ENCODE data around the gene RAB12.

The RAB12 gene

DNA sequence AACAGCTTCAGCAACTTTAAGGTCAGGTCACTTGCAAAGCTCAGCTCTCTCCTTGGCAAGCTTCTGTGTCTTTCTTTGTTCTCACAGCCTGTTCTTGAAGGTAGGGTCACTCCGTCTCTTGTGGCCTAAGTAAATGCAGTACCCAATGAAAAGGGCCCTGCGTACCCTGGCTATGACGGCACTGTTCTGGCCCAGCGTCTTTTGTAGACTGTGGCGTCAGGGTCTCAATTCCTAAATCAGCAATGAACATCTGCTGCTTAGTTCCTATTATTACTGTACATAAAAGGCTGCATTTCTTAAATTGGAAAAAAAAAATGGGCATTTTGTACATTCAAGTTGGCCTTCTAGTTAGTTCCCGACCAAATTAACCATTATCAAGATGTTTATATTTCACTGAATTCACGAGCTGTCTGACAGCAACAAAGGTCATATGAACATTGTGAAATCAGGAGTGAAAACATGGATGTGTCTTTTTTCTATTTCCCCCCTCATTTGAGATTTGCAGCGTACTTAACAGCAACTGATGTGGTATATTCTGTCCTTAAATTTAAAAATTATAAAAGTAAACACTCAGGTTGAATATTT is 79.1 kb downstream of the RAB12 start:
- 91% methylated on average over 7 of the region's 8 CpGs for WGBS
- H3K27me3 ChIP-seq (ENCODE audit: insufficient read depth, low read length): no peaks in the 10 kb centered on the region
- no peak overlapping the region for H3K4me3 ChIP-seq (ENCODE audit: low read length)
- H3K9ac ChIP-seq (ENCODE audit: low read depth, low read length): no peak overlapping the region
- H3K27ac ChIP-seq (ENCODE audit: low read depth, low read length): no peak overlapping the region
- peaks cover 22% of the 10 kb centered on the region for H3K4me1 ChIP-seq (ENCODE audit: insufficient read depth, low read length)
- H3K36me3 ChIP-seq (ENCODE audit: insufficient read depth, low read length): no peaks in the 10 kb centered on the region
- no peaks in the 10 kb centered on the region for H3K9me3 ChIP-seq (ENCODE audit: insufficient read depth, low read depth, low read length)

DNA sequence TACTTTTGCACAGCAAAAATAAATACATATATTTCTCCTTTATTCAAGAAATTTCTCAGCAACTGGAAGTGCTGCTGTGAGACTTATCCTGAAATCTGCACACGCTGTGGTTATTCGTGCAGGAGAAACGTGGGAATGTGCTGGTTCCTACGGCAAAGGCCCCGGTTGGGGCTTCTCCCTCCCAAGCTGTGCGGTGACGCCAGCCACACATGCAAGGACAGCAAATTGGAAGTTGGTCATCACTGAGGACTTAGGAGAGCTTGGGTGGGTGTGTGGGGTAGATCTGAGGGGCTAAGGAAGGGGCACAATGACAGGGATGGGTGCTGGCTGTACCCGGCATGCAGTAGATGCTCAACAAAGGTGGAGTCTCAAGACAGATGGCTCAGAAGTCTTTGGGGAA is 79.6 kb downstream of the RAB12 start:
- Histone ChIP-seq H3K36me3 (ENCODE audit: insufficient read depth, low read length) (no peaks in the 10 kb centered on the region), H3K4me3 (ENCODE audit: low read length) (no peak overlapping the region), H3K9me3 (ENCODE audit: insufficient read depth, low read depth, low read length) (no peaks in the 10 kb centered on the region), H3K4me1 (ENCODE audit: insufficient read depth, low read length) (peaks cover 22% of the 10 kb centered on the region), H3K27me3 (ENCODE audit: insufficient read depth, low read length) (no peaks in the 10 kb centered on the region), H3K27ac (ENCODE audit: low read depth, low read length) (no peak overlapping the region), H3K9ac (ENCODE audit: low read depth, low read length) (no peak overlapping the region)
- 95% methylated on average over 8 of the region's 8 CpGs for WGBS

Data from HUES64 (cell line).